ENCODE measurements around the gene IGFL4.

- no peak for TF ChIP-seq POLR2A (IDR thresholded peaks at IDR 0.05)
- TF ChIP-seq, protein P1, sequence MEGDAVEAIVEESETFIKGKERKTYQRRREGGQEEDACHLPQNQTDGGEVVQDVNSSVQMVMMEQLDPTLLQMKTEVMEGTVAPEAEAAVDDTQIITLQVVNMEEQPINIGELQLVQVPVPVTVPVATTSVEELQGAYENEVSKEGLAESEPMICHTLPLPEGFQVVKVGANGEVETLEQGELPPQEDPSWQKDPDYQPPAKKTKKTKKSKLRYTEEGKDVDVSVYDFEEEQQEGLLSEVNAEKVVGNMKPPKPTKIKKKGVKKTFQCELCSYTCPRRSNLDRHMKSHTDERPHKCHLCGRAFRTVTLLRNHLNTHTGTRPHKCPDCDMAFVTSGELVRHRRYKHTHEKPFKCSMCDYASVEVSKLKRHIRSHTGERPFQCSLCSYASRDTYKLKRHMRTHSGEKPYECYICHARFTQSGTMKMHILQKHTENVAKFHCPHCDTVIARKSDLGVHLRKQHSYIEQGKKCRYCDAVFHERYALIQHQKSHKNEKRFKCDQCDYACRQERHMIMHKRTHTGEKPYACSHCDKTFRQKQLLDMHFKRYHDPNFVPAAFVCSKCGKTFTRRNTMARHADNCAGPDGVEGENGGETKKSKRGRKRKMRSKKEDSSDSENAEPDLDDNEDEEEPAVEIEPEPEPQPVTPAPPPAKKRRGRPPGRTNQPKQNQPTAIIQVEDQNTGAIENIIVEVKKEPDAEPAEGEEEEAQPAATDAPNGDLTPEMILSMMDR (IDR thresholded peaks at IDR 0.05): no peak
- no peak for TF ChIP-seq EP300 (IDR thresholded peaks at IDR 0.05)
These were observed 42.0 kb downstream of the IGFL4 start for GRCh38 chr19:45998834-45999233.
